HL-60 (cell line): ENCODE measurements around the gene CHRD.

Experiments
- CTCF ChIP-seq: IDR thresholded peaks from one replicate; pipeline ENCODE4 v1.5.1; 2011; ENCODE audit warnings: low read length, control low read depth, inconsistent platforms; ENCODE audit not compliant: insufficient read depth
- REST ChIP-seq: IDR thresholded peaks from 2 replicates; pipeline ENCODE4 v1.6.1; 2012; ENCODE audit warnings: low read depth; ENCODE audit not compliant: insufficient replicate concordance

- TF ChIP-seq CTCF (no peak), REST (no peak)
Observed at GRCh38 chr3:184380627-184381260, 890 bp downstream of the CHRD start.
